H54 (cell line): Measurements from ENCODE around the gene FCN1.

ENCODE experiments used
- DNase-seq: peaks from one replicate; pipeline ENCODE4 v3.0.0; 2011; ENCODE audit warnings: low spot score, mixed read lengths; ENCODE audit not compliant: insufficient read length
- FAIRE-seq: peaks from 3 replicates; lab custom pipeline; 2011; peaks lifted over from hg19 to GRCh38; lab: Jason Lieb, UNC
- POLR2A ChIP-seq: IDR thresholded peaks from 2 replicates; pipeline ENCODE4 v1.6.1; 2011; ENCODE audit warnings: low read depth, mild to moderate bottlenecking, low read length

The FCN1 gene

DNA sequence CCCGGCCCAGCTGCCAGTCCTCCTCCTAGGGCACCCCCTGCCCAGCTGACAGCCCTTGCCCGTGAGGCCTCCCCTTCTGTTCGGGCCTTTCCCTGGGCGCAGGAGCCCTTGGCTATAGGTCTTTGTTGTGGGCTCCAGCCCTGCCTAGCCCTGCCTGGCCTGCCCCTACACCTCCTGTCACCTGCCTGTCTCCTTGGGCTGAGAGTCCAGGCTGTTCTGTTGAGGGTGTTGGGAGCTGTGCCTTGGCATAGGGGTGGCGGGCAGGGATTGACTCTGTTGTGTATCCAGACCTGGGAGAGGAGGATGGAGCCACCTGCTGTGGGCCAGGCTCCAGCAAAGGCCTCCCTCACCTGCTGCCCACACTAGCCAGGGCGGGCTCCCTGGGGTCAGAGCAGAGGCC is 25.5 kb downstream of the FCN1 start:
- no peak for TF ChIP-seq POLR2A
- DNase-seq (no peak), FAIRE-seq (no peak)

DNA sequence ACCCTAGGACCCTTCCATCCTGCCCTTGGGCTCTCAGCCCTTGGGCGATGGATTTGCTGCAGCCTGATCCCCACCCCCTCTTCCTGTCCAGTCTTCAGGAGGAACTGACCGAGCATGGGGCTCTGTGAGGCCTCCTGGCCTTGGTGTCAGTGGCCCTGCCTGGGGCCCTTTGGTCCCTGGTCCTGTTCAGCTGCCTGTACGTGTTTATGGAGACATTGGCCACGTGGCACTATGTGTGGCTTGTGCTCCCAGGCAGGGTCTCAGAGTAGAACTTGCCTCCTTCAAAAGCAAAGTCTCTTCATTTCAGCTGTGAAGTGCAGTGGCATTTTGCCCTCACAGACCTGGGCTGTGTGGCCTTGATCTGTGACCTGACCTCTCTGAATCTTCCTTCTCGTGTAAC is 26.0 kb downstream of the FCN1 start:
- no peak for TF ChIP-seq POLR2A
- DNase-seq (no peak), FAIRE-seq (no peak)

- FAIRE-seq (no peak), DNase-seq (no peak)
- no peak for TF ChIP-seq POLR2A
These were observed 26.7 kb downstream of the FCN1 start for GRCh38 chr9:134891053-134891452.

DNA sequence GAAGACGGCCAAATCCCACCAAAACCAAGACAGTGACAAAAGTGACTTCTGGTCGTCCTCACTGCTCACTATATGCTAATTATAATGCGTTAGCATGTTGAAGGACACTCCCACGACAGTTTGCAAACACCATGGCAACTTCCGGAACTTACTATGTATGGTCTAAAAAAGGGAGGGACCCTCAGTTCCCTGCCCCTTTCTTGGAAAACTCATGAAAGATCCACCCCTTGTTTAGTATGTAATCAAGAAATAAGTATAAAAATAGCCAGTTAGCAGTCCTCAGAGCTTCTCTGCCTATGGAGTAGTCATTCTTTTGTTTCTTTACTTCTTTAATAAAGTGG is 27.6 kb downstream of the FCN1 start:
- no peak for TF ChIP-seq POLR2A
- DNase-seq (no peak), FAIRE-seq (no peak)

DNA sequence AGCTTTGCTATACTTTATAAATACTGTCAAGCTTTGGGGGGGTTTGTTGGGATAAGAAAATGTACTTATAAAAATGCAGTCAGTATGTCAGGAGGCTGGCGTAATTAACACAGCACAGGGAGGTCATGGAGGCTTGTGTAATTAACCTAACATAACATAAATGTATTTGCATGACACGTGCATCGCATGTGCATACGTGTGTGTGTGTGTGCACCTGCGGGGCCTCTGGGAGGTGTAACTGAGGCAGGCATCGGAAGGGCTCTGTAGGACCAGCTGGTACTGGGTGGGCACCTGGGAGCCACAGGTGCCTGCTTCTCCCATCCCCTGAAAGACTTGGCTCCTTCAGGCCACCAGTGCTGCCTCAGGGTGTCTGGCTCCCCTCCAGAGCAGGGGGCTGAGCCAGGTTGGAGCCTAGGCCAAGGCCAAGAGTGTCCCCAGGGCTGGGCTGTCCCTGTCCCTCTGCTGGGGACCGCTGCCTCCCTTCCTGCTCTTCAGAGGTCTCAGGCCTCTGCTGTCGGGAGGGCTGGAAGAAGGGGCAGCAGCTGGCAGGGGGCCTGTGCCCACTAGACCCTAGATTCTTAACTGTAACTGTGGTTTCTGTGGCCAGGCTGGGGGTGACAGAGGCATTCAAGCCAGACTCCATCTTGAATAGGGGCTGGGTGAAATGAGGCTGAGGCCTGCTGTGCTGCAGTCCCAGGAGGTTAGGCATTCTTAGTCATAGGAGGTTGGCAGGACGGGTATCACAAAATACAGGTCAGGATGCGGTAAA is 28.1 kb downstream of the FCN1 start:
- FAIRE-seq = no peak
- DNase-seq = no peak
- no peak for TF ChIP-seq POLR2A

DNA sequence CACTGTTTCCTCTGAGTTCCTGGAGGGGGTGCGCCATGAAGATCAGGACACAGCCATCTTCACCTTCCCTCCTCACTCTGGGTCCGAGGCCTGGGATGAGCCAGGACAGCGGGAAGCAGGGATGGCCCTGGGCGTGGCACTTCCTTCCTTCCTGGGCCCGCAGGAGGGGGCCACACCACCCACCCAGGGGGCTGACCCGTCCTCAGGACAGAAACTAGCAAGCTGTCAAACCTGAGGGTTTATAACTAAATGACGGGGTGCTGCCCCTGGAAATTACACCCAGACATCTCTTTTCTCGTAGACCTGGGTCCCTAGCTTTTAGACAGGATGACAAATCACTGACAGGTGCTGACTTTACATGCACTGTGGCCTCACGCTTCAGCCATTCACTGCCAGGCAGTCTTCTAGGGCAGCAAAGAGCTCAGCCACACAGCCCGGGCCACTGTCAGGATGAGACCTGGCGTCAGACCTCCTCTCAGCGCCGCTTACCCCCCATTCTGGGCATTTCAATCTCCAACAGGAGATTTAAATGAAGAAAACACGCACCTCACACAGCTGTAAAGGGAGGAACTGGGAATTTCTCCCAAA is 29.0 kb downstream of the FCN1 start:
- DNase-seq = no peak
- no peak for FAIRE-seq
- TF ChIP-seq POLR2A = no peak

DNA sequence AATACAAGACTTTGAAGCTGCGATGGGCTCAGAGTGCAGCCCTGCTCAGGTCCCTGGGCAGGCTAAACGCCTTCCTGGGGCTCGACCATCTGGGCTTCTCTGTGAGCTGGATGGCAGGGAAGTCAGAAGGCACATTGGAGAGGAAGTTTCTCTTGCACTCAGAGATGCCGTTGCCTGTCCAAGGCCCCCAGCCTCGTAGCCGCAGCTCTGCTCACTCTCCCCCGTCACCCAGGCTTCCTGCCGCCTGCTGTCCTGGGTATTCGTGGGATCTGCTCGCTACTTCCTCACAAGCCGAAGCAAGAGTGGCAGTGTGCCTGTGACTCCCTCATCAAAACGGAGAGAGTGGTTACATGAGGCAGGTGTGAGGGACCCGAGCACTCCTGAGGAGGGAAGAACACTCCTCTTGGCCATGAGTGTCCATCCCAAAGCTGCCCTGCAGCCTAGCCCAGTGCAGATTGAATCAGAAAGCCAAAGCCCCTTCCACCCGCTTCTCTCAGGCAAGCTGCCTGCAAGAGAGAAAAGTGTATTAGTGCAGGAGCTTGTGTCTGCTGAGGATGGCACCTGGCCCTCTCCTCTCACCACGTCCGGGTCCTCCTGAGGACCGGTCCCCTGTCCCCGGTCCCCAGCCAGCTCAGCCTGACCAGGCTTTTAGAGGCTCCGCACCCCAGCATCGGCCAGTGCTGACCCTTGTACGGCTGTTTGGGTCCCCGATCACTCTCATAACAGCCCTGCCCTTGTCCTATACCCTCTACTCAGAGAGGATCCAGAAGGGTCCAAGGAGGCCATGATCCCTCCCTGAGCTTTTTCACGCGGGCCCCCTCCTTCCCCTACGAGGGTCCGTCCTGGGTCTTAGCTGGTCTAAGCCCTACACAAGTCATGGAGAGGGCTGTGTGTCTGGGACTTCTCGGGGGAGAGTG is 29.8 kb downstream of the FCN1 start:
- no peak for TF ChIP-seq POLR2A
- no peak for FAIRE-seq
- DNase-seq = no peak

DNA sequence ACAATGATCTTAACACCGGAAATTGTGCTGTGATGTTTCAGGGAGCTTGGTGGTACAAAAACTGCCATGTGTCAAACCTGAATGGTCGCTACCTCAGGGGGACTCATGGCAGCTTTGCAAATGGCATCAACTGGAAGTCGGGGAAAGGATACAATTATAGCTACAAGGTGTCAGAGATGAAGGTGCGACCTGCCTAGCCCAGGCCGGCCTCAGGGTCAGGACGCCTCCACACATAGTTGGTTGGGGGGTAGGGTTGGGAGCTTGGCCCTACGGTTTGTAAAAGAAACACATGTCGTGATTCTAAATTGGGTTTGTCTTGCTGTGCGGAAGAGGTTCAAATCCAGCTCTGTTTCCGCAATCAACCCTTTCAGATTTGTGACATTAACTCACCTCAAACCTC is 30.5 kb downstream of the FCN1 start:
- no peak for DNase-seq
- TF ChIP-seq POLR2A = no peak
- no peak for FAIRE-seq

DNA sequence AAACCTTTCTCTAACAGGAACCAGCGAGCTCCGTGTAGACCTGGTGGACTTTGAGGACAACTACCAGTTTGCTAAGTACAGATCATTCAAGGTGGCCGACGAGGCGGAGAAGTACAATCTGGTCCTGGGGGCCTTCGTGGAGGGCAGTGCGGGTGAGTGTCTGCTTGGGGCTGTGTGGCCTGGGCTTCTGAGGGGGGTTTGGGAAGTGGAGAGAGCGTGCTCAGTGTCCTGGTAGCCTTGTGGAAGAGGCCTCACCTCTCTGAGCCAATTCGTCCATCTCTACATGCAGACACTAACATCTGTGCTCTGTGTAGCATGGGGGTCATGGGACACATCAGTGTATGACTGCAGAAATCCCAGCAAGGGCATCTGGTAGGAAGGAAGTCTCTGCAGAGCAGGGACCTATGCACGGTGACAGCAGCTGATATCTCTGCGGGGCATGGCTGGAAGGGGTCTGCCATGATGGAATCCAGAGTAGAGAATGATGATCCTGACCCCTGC is 31.2 kb downstream of the FCN1 start:
- TF ChIP-seq POLR2A = no peak
- no peak for DNase-seq
- FAIRE-seq = no peak

GRCh38 chr9:134885679-134886412 is 31.9 kb downstream of the FCN1 start:
- FAIRE-seq = no peak
- TF ChIP-seq POLR2A = no peak
- DNase-seq = no peak

DNA sequence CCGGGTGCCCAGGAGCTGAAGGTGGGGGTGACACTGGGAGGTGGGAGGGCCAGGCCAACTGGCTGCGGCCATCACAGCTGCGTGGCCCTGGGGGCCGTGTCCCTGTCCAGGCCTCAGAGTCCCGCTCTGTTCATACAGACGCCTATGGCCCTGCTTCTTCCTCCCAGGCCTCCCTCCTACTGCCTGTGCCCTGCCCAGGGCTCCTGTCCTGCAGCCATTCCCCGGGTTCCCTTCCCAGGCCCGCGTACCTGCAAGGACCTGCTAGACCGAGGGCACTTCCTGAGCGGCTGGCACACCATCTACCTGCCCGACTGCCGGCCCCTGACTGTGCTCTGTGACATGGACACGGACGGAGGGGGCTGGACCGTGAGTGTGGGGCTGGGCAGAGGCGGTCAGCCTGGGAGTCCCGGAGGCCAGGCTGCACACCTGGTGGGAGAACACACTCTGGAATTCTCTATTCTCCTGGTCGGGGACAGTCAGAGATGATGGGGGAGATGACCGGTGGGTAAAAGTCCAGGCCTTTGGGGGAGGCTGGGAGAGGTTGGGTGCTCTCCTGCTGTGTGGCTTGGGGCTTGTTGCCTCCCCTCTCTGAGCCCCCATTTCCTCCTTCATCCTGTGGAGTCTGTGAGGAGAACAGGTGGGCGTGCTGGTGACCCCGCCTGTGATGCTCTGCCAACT is 32.6 kb downstream of the FCN1 start:
- TF ChIP-seq POLR2A = no peak
- DNase-seq (no peak), FAIRE-seq (no peak)

DNA sequence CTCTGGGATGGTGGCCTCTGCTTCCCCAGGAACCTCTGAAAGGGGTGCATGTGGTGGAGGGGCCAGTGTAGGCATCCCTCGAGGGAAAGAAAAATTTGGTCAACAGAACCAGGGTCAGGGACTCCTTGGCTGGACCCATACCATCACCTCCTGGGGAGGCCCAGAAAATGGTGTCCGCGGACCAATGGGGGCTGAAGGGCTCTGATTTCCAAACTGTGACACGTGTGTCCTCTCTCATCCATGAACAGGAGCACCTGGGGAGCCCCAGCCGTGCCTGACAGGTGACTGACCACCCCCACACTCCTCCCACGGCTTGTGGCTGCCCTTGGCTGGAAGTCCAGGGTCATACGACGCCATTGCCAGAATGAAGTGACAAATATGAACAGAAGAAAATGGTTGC is 33.2 kb downstream of the FCN1 start:
- FAIRE-seq (no peak), DNase-seq (no peak)
- no peak for TF ChIP-seq POLR2A
